Stomach (tissue), 19 donors: ENCODE measurements around the gene FADS2. TPM values are rescaled to one million over a fixed set of nuclear protein-coding genes. Genes with fewer than 3 reads are reported as not detected.

Source experiments
- DNase-seq, 2 donors: peaks; one replicate each; pipeline versions ENCODE4 v3.0.0 to v3.0.0-alpha.2; 2013 to 2019
- H3K27ac ChIP-seq, 5 donors: fragments of 200-600 bp in 4 of 5; sonication (generic) in 4 of 5; one replicate each; pipeline ENCODE4 v1.5.1; 2013 to 2019; ENCODE audit warnings: mild to moderate bottlenecking in 1 of 5, moderate library complexity in 1 of 5
- H3K27me3 ChIP-seq, 3 donors: fragments of 200-600 bp; sonication (generic); one replicate each; pipeline ENCODE4 v1.5.1; 2017 to 2019; ENCODE audit warnings: mixed run types in 1 of 3
- H3K36me3 ChIP-seq, 4 donors: fragments of 200-600 bp; sonication (generic); 1 replicate in 3 of 4; 2 replicates in 1 of 4; pipeline ENCODE4 v1.5.1; 2016 to 2019
- H3K4me1 ChIP-seq, 4 donors: fragments of 200-600 bp; sonication (generic); one replicate each; pipeline ENCODE4 v1.5.1; 2016 to 2019
- H3K4me3 ChIP-seq, 4 donors: fragments of 200-600 bp; sonication (generic) in 3 of 4; one replicate each; pipeline ENCODE4 v1.5.1; 2016 to 2019; ENCODE audit warnings: mild to moderate bottlenecking in 1 of 4
- H3K9me3 ChIP-seq, 4 donors: fragments of 200-600 bp; sonication (generic); one replicate each; pipeline ENCODE4 v1.5.1; 2016 to 2019
- CTCF ChIP-seq, 7 experiments: fragments of 450-650 bp in 4 of 7; fragments of 200-600 bp in 3 of 7; sonication (generic) in 3 of 7; IDR thresholded peaks; one replicate each; pipeline ENCODE4 v1.5.1; 2016 to 2019; ENCODE audit warnings: antibody characterized with exemption in 7 of 7, control low read depth in 2 of 7, mild to moderate bottlenecking in 1 of 7
- EP300 ChIP-seq: sonication (generic); formaldehyde crosslinking; IDR thresholded peaks from one replicate; pipeline ENCODE4 v1.6.1; 2017; ENCODE audit warnings: antibody characterized with exemption
- POLR2A ChIP-seq, 4 donors: fragments of 450-650 bp; IDR thresholded peaks; one replicate each; pipeline ENCODE4 v1.6.1; 2016; ENCODE audit warnings: antibody characterized with exemption in 4 of 4, control low read depth in 2 of 4, mild to moderate bottlenecking in 1 of 4, moderate library complexity in 1 of 4
- POLR2AphosphoS5 ChIP-seq, 3 donors: sonication (generic); formaldehyde crosslinking; IDR thresholded peaks; one replicate each; pipeline ENCODE4 v1.6.1; 2016; ENCODE audit warnings: antibody characterized with exemption in 3 of 3
- WGBS, 5 donors: extraction: QIAGEN DNeasy Blood & Tissue Kit in 3 of 5; methylation state at CpG; one replicate each; pipeline versions ENCODE4 v1.1.5 to v1.1.7; 2013 to 2018; 5-methylcytosine and 5-hydroxymethylcytosine counted together
- intact Hi-C: fragments of 100-400 bp; cut with DNase I; formaldehyde crosslinking; loops from one replicate; pipeline ENCODE4 v1.15.1; 2023; ENCODE audit warnings: low total_unique reads
- long read RNA-seq, 10 donors: transcript quantifications; one replicate each; lab custom pipeline, GENCODE V29; 2026
- polyA plus RNA-seq, 3 donors: library from polyadenylated mRNA; stranded (reverse); fragments of 200-250 nt; gene quantifications; one replicate each; pipeline ENCODE4 v1.2.3, GENCODE V29; 2013
- total RNA-seq, 5 donors: library from RNA; depleted of rRNA; stranded (reverse); fragments of >200 nt; gene quantifications; one replicate each; pipeline versions ENCODE4 v1.1.0 to v1.2.3, GENCODE V29; 2014 to 2016
- donor health status: healthy with polysubstance abuse.
- donor health status: Bipolar disorder and iron deficiency.
- donor health status: healthy.

Gene FADS2
- total RNA-seq = 10 to 100 TPM in 3 of 5 donors, 1 to 10 TPM in 1, not detected in 1; 9.6 to 15.2 (median 14.0) TPM
- polyA plus RNA-seq = 10 to 100 TPM in 1 of 3 donors, 1 to 10 TPM in 2; 3.5 to 17.1 (median 6.4) TPM
- long read RNA-seq, donor 1, partial matches to known transcripts = 0 of 6 reads
- long read RNA-seq, donor 1, other reads (novel, unspliced or antisense) = 0 of 6 reads
- long read RNA-seq, donor 2, transcript FADS2-202 (12 exons, 3,630 nt) = major isoform, 5 of 5 reads
- long read RNA-seq, donor 2, partial matches to known transcripts = 0 of 5 reads
- long read RNA-seq, donor 2, other reads (novel, unspliced or antisense) = 0 of 5 reads
- long read RNA-seq, donor 3, full-length matches to known transcripts = 5 of 5 reads
- long read RNA-seq, donor 3, partial matches to known transcripts = 0 of 5 reads
- long read RNA-seq, donor 3, other reads (novel, unspliced or antisense) = 0 of 5 reads
- long read RNA-seq, donor 4, partial matches to known transcripts = 0 of 1 reads
- long read RNA-seq, donor 4, other reads (novel, unspliced or antisense) = 0 of 1 reads
- long read RNA-seq, donor 5, full-length matches to known transcripts = 12 of 90 reads
- long read RNA-seq, donor 5, partial matches to known transcripts = 78 of 90 reads
- long read RNA-seq, donor 5, other reads (novel, unspliced or antisense) = 0 of 90 reads
- long read RNA-seq, donor 6, transcript FADS2-202 (12 exons, 3,630 nt) = major isoform, 11 of 43 reads
- long read RNA-seq, donor 6, partial matches to known transcripts = 23 of 43 reads
- long read RNA-seq, donor 6, other reads (novel, unspliced or antisense) = 8 of 43 reads
- long read RNA-seq, donor 7, partial matches to known transcripts = 63 of 72 reads
- long read RNA-seq, donor 7, other reads (novel, unspliced or antisense) = 0 of 72 reads
- long read RNA-seq, donor 8, full-length matches to known transcripts = 6 of 6 reads
- long read RNA-seq, donor 8, partial matches to known transcripts = 0 of 6 reads
- long read RNA-seq, donor 8, other reads (novel, unspliced or antisense) = 0 of 6 reads
- long read RNA-seq, donor 9, full-length matches to known transcripts = 2 of 2 reads
- long read RNA-seq, donor 9, partial matches to known transcripts = 0 of 2 reads
- long read RNA-seq, donor 9, other reads (novel, unspliced or antisense) = 0 of 2 reads
- long read RNA-seq, donor 10, partial matches to known transcripts = 0 of 2 reads
- long read RNA-seq, donor 10, other reads (novel, unspliced or antisense) = 0 of 2 reads

DNA sequence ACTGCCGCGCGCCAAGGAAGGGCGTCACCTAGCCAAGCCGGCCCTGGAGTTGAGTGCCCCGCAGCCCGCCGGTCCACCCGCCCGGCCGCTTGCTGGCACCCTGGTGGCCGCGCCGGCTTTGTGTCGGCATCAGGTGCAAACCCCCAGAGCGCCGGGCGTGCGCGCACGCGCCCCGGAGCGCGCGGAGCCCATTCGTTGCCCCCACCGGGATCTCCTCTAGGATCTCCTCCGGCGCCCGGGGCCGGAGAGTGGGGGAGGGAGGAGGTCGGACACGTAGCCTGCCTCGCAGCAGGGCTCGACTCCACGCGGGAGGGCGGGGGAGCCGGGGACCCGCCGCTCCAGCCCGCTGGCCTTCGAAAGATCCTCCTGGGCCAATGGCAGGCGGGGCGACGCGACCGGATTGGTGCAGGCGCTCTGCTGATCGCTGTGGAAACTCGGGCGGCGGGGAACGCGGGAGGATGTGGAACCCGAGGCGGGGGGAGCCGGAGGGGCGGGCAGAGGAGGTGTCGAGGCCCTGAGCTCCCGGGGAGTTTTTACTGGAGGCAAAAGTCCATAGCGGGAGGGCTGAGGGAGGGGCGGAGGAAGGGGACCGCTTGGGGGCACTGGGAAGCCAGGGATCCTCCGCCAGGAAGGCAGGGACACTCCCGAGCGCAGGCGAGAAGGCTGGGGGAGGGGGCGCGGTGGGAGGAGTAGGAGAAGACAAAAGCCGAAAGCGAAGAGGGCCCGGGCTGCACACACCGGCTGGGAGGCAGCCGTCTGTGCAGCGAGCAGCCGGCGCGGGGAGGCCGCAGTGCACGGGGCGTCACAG lies at the start of gene FADS2:
FADS2 (plus strand) TSS at position 730 of the 808 bp plus-strand sequence. CDS start 91 bp downstream, outside the sequence.
- TF ChIP-seq CTCF (IDR thresholded peaks at IDR 0.05) (no peak), POLR2AphosphoS5 (IDR thresholded peaks at IDR 0.05) (peak in 2 of 3 donors; percentile 10 to 47), POLR2A (IDR thresholded peaks at IDR 0.05) (no peak)
- Histone ChIP-seq H3K36me3 (no peaks in the 10 kb centered on the region), H3K27ac (peak within 1 kb of the TSS; percentile 59 to 85 (median 69)), H3K4me3 (peak within 1 kb of the TSS; percentile 49 to 70 (median 60)), H3K9me3 (no peaks in the 10 kb centered on the region), H3K4me1 (peaks cover 14 to 57% (median 32%) of the 10 kb centered on the region in 4 donors), H3K27me3 (peaks cover 0 to 28% (median 5%) of the 10 kb centered on the region in 3 donors)
- DNase-seq = peak; percentile 57 to 96
- intact Hi-C loops = no loop called here
- 0 to 1% (median 1%) methylated on average over 47 to 83 of the region's 83 CpGs for WGBS, 5 donors

GRCh38 chr11:61778357-61778886 lies 49.7 kb upstream of the FADS2 start:
- H3K36me3 ChIP-seq = peaks cover 28 to 75% (median 67%) of the 10 kb centered on the region in 4 donors
- no peaks in the 10 kb centered on the region for H3K27me3 ChIP-seq
- H3K4me1 ChIP-seq = peaks cover 17 to 45% (median 35%) of the 10 kb centered on the region in 4 donors
- WGBS, 5 donors = 80 to 88% (median 87%) methylated on average over 11 of the region's 11 CpGs
- TF ChIP-seq EP300 (no peak), POLR2AphosphoS5 (IDR thresholded peaks at IDR 0.05) (no peak), POLR2A (IDR thresholded peaks at IDR 0.05) (no peak), CTCF (IDR thresholded peaks at IDR 0.05) (no peak)
- intact Hi-C loops = no loop called here
- DNase-seq = no peak
- peak overlapping the region in 3 of 5 donors; percentile 24 to 91 (median 43) for H3K27ac ChIP-seq
- H3K4me3 ChIP-seq = no peak overlapping the region
- no peaks in the 10 kb centered on the region for H3K9me3 ChIP-seq

GRCh38 chr11:61778920-61779650 lies 49.0 kb upstream of the FADS2 start:
- no peak overlapping the region for H3K4me3 ChIP-seq
- 82 to 91% (median 88%) methylated on average over 10 to 24 of the region's 24 CpGs for whole genome bisulfite sequencing, 5 donors
- DNase-seq = no peak
- peak overlapping the region in 2 of 5 donors; percentile 24 to 43 for H3K27ac ChIP-seq
- peaks cover 17 to 38% (median 35%) of the 10 kb centered on the region in 4 donors for H3K4me1 ChIP-seq
- intact Hi-C loops = no loop called here
- TF ChIP-seq EP300 = no peak
- TF ChIP-seq CTCF (IDR thresholded peaks at IDR 0.05) = no peak
- no peaks in the 10 kb centered on the region for H3K9me3 ChIP-seq
- H3K36me3 ChIP-seq = peaks cover 34 to 75% (median 71%) of the 10 kb centered on the region in 4 donors
- H3K27me3 ChIP-seq = no peaks in the 10 kb centered on the region
